Measurements from ENCODE around the gene PTPRN2. TPM values are rescaled to one million over a fixed set of nuclear protein-coding genes. Genes with fewer than 3 reads are reported as not detected.

Gene PTPRN2
- total and polyA plus RNA-seq, 2 of the 8 experiments (the other 6 are each of a cell fraction or from before 2014, with no cell fraction given) = 2.6 to 4.5 TPM

DNA sequence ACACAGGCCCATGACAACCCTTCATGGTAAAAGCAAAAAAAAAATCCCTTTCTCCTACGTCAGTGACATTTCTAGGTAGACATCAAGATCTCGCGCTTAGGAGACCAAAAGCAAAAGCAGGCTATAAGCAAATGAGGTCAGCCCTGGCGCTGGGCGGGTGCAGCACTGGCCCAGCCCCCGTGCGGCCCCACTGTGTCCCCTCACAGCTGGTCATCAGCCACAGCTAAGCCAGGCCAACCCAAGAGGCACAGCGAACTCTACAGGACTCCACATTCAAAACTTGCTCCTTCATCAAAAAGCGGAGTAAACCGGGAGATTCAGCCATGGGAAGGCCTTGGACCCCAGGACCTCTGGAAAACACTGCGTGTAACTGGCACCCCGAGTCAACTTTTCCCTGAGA lies 113.7 kb downstream of the PTPRN2 start:
- DNase-seq (ENCODE audit: low read depth in 1 of 2, low spot score in 2 of 2) (no peak), FAIRE-seq (no peak)
- ChIA-PET POLR2A (ENCODE audit: partially characterized antibody) (interaction anchor here (1.1 kb wide), 1 partner anchor 27 kb away, joined by 3 read pairs; no protein-coding TSS in a partner anchor), CTCF (ENCODE audit: partially characterized antibody) (interaction anchor here (0.7 to 1.5 kb wide), 6 partner anchors 16 to 99 kb away, joined by 3 read pairs; no protein-coding TSS in a partner anchor)
- Histone ChIP-seq H2BK12ac (ENCODE audit: low read depth, low read length) (no peak overlapping the region), H3K4me3 (ENCODE audit: extremely low read depth in 1 of 4, insufficient read depth in 2 of 4, low read depth in 3 of 4, low read length in 4 of 4) (no peak overlapping the region), H2BK15ac (ENCODE audit: low read length) (no peak overlapping the region), H3K4me1 (replicated peaks in 1 of 4; ENCODE audit: control insufficient read depth in 3 of 4, insufficient read depth in 4 of 4, low read length in 3 of 4) (peaks cover 9 to 19% (median 12%) of the 10 kb centered on the region in 4 experiments), H3K4ac (replicated peaks; ENCODE audit: insufficient read length, low read depth, low read length) (no peak overlapping the region), H3K14ac (ENCODE audit: insufficient read length) (no peak overlapping the region), H3K27me3 (replicated peaks in 1 of 4; ENCODE audit: control insufficient read depth in 3 of 4, extremely low read depth in 1 of 4, insufficient read depth in 3 of 4, low read length in 3 of 4) (no peaks in the 10 kb centered on the region; a peak in 1 of 7 replicates), H3K18ac (ENCODE audit: extremely low read depth, low read length) (no peak overlapping the region; the same call in 1 of the 2 replicates), H2BK20ac (ENCODE audit: low read length) (no peak overlapping the region), H3K9me3 (ENCODE audit: insufficient read depth in 2 of 2, low read depth in 1 of 2, low read length in 1 of 2) (no peaks in the 10 kb centered on the region), H4K91ac (replicated peaks; ENCODE audit: insufficient read length, low read length) (no peak overlapping the region), H4K5ac (ENCODE audit: insufficient read length, low read depth, low read length) (no peak overlapping the region), H2BK5ac (ENCODE audit: low read depth, low read length) (no peak overlapping the region), H4K20me1 (replicated peaks in 1 of 2; ENCODE audit: control insufficient read depth in 1 of 2, insufficient read depth in 2 of 2, low read length in 2 of 2) (no peaks in the 10 kb centered on the region), H3K79me2 (ENCODE audit: control insufficient read depth in 1 of 2, insufficient read depth in 2 of 2, low read length in 2 of 2) (no peaks in the 10 kb centered on the region), H3K56ac (replicated peaks; ENCODE audit: insufficient read length, low read depth, low read length) (no peak overlapping the region), H3K79me1 (ENCODE audit: low read depth, low read length) (no peaks in the 10 kb centered on the region), H3K27ac (ENCODE audit: low read depth, low read length) (no peak overlapping the region), H2AK5ac (ENCODE audit: low read depth, low read length) (no peak overlapping the region), H2BK120ac (replicated peaks; ENCODE audit: low read depth, low read length) (no peak overlapping the region), H2AFZ (ENCODE audit: low read length) (no peak overlapping the region), H3K23ac (ENCODE audit: insufficient read length) (no peak overlapping the region), H4K8ac (ENCODE audit: extremely low read depth, insufficient read depth, low read length) (no peak overlapping the region), H3K23me2 (ENCODE audit: low read depth, low read length) (no peaks in the 10 kb centered on the region), H3K36me3 (ENCODE audit: control insufficient read depth in 2 of 4, insufficient read depth in 4 of 4, low read length in 3 of 4) (no peaks in the 10 kb centered on the region), H3K4me2 (ENCODE audit: insufficient read depth in 1 of 2, low read depth in 2 of 2, low read length in 2 of 2) (no peak overlapping the region), H3K9ac (replicated peaks in 1 of 4; ENCODE audit: extremely low read depth in 1 of 4, low read depth in 3 of 4, low read length in 3 of 4) (no peak overlapping the region)
- 93% methylated on average over 12 of the region's 12 CpGs; no CpG with 5 or more reads in 1 of the 2 experiments for WGBS, 2 experiments (ENCODE audit: extremely low coverage in 1 of 2, insufficient coverage in 1 of 2, insufficient read length in 1 of 2, insufficient replicate concordance in 2 of 2, low coverage in 1 of 2, low lambda C conversion rate in 2 of 2, missing lambda C conversion rate in 1 of 2)
- TF ChIP-seq EGR1 (IDR thresholded peaks at IDR 0.05; ENCODE audit: borderline replicate concordance, low read depth, low read length) (no peak), ATF2 (IDR thresholded peaks at IDR 0.05; ENCODE audit: low read length) (no peak), ZNF274 (IDR thresholded peaks at IDR 0.05; ENCODE audit: borderline replicate concordance, extremely low read depth, low read length) (no peak), GABPA (IDR thresholded peaks at IDR 0.05; ENCODE audit: borderline replicate concordance, insufficient read depth, low read length) (no peak), KDM4A (IDR thresholded peaks at IDR 0.05; ENCODE audit: low read depth, low read length, severe bottlenecking) (no peak), E2F6 (IDR thresholded peaks at IDR 0.05) (no peak), SRF (IDR thresholded peaks at IDR 0.05; ENCODE audit: low read depth, low read length) (no peak), YY1 (IDR thresholded peaks at IDR 0.05; ENCODE audit: low read depth, low read length) (no peak)

Measured in H1 (cell line).